T-cell (primary cell): Measurements from ENCODE around the gene FOXL1. TPM values are rescaled to one million over a fixed set of nuclear protein-coding genes. Genes with fewer than 3 reads are reported as not detected.

Source experiments
- ATAC-seq, 4 experiments: fragments of 200-7000 bp in 3 of 4; fragments of 150-1000 bp in 1 of 4; cut with Tn5 transposase; replicated peaks in 1 of 4; 1 replicate in 3 of 4; 2 replicates in 1 of 4; pipeline ENCODE4 v1.10.0; 2021; ENCODE audit warnings: moderate library complexity in 3 of 4, mild to moderate bottlenecking in 2 of 4, moderate number of reproducible peaks in 1 of 4
- CTCF ChIA-PET, 2 donors: fragments of 300-600 bp; sonication (Branson Sonifier 250); formaldehyde crosslinking; loops; one replicate each; lab custom pipeline; 2022; ENCODE audit warnings: antibody characterized with exemption in 2 of 2; lab: Charles Lee
- POLR2A ChIA-PET, 2 donors: fragments of 300-600 bp; sonication (Branson Sonifier 250); formaldehyde crosslinking; loops; one replicate each; lab custom pipeline; 2022; ENCODE audit warnings: antibody characterized with exemption in 2 of 2; lab: Charles Lee
- DNase-seq, 35 experiments: peaks; one replicate each; pipeline versions ENCODE4 v3.0.0 to v3.0.0-alpha.2; 2013 to 2023
- H3K27ac ChIP-seq: one replicate; pipeline ENCODE4 v1.5.1; 2013; ENCODE audit warnings: low read length
- H3K27me3 ChIP-seq, 2 experiments: replicated peaks in 1 of 2; 1 replicate in 1 of 2; 2 replicates in 1 of 2; pipeline versions ENCODE4 v1.6.1 to v1.7.0; 2013; ENCODE audit warnings: low read length in 1 of 2, mixed read lengths in 1 of 2; ENCODE audit not compliant: control insufficient read depth in 2 of 2, insufficient read depth in 2 of 2; ENCODE audit errors: extremely low read depth in 1 of 2
- H3K36me3 ChIP-seq, 2 donors: 1 replicate in 1 of 2; 2 replicates in 1 of 2; pipeline versions ENCODE4 v1.6.1 to v1.7.0; 2013; ENCODE audit warnings: low read length in 1 of 2; ENCODE audit not compliant: control insufficient read depth in 2 of 2, insufficient read depth in 1 of 2; ENCODE audit errors: extremely low read depth in 1 of 2
- H3K4me1 ChIP-seq, 2 experiments: 1 replicate in 1 of 2; 2 replicates in 1 of 2; pipeline versions ENCODE4 v1.6.1 to v1.7.0; 2013; ENCODE audit warnings: low read length in 2 of 2, mixed read lengths in 1 of 2; ENCODE audit not compliant: insufficient read depth in 2 of 2, control insufficient read depth in 1 of 2; ENCODE audit errors: extremely low read depth in 1 of 2
- H3K4me3 ChIP-seq, 2 donors: 1 replicate in 1 of 2; 2 replicates in 1 of 2; pipeline versions ENCODE4 v1.5.1 to v1.7.0; 2013; ENCODE audit warnings: mild to moderate bottlenecking in 2 of 2, low read length in 1 of 2, moderate library complexity in 1 of 2; ENCODE audit not compliant: control insufficient read depth in 1 of 2; ENCODE audit errors: extremely low read depth in 1 of 2
- H3K9me3 ChIP-seq: 2 replicates; pipeline ENCODE4 v1.7.0; 2013
- H3K27ac Mint-ChIP-seq, 2 donors: one replicate each; pipeline ENCODE4 v1.8.0; 2020 to 2021; ENCODE audit warnings: mild to moderate bottlenecking in 2 of 2, mixed read lengths in 2 of 2
- H3K27me3 Mint-ChIP-seq, 2 donors: one replicate each; pipeline ENCODE4 v1.8.0; 2021 to 2022; ENCODE audit warnings: mixed read lengths in 2 of 2
- H3K36me3 Mint-ChIP-seq: one replicate; pipeline ENCODE4 v1.8.0; 2021; ENCODE audit warnings: mixed read lengths
- H3K4me1 Mint-ChIP-seq, 3 donors: one replicate each; pipeline ENCODE4 v1.8.0; 2020 to 2022; ENCODE audit warnings: mixed read lengths in 3 of 3, mild to moderate bottlenecking in 1 of 3
- H3K4me3 Mint-ChIP-seq, 3 donors: one replicate each; pipeline ENCODE4 v1.8.0; 2020 to 2022; ENCODE audit warnings: mild to moderate bottlenecking in 3 of 3, mixed read lengths in 3 of 3, moderate library complexity in 3 of 3
- H3K9me3 Mint-ChIP-seq, 3 donors: one replicate each; pipeline ENCODE4 v1.8.0; 2020 to 2022; ENCODE audit warnings: mixed read lengths in 3 of 3
- WGBS: methylation state at CpG from one replicate; pipeline ENCODE4 v1.1.5; 2013; ENCODE audit warnings: missing lambda C conversion rate; ENCODE audit not compliant: insufficient coverage; 5-methylcytosine and 5-hydroxymethylcytosine counted together
- total RNA-seq, 35 experiments: library from RNA in 6 of 35; stranded (reverse) in 6 of 35; fragments of 120-200 nt in 1 of 35; gene quantifications; one replicate each; pipeline versions ENCODE4 v1.2.1 to v1.2.4 and lab custom pipeline; 2013 to 2026

The FOXL1 gene
- total RNA-seq, 5 donors from 2014 or later (not counting 1 experiment from before 2014, with no cell fraction given): not detected

- Histone ChIP-seq H3K9me3 (no peaks in the 10 kb centered on the region), H3K27me3 (peaks cover 12 to 66% of the 10 kb centered on the region in 2 experiments), H3K4me3 (no peak overlapping the region), H3K36me3 (no peaks in the 10 kb centered on the region), H3K4me1 (peaks cover 0 to 15% of the 10 kb centered on the region in 2 experiments), H3K27ac (no peak overlapping the region)
- DNase-seq: no peak
- Mint-ChIP-seq H3K36me3 (no peaks in the 10 kb centered on the region), H3K4me3 (no peak overlapping the region), H3K4me1 (peaks cover 8 to 15% (median 13%) of the 10 kb centered on the region in 3 donors), H3K27ac (no peak overlapping the region), H3K9me3 (no peaks in the 10 kb centered on the region), H3K27me3 (peaks cover 53 to 74% of the 10 kb centered on the region in 2 donors)
- ChIA-PET POLR2A (no interaction called here), CTCF (no interaction called here)
- ATAC-seq: no peak
- 16% methylated on average over 69 of the region's 69 CpGs for WGBS
Measured at GRCh38 chr16:86579268-86580062, 1.1 kb downstream of the FOXL1 start.

- ATAC-seq (no peak), DNase-seq (no peak)
- H3K27ac Mint-ChIP-seq: no peak overlapping the region
- H3K4me1 Mint-ChIP-seq: peaks cover 8 to 15% (median 13%) of the 10 kb centered on the region in 3 donors
- peaks cover 0 to 15% of the 10 kb centered on the region in 2 experiments for H3K4me1 ChIP-seq
- H3K27ac ChIP-seq: no peak overlapping the region
- no peak overlapping the region for H3K4me3 Mint-ChIP-seq
- ChIA-PET POLR2A (no interaction called here), CTCF (no interaction called here)
- WGBS: 79% methylated on average over 13 of the region's 19 CpGs
- H3K27me3 Mint-ChIP-seq: peaks cover 48 to 69% of the 10 kb centered on the region in 2 donors
- no peaks in the 10 kb centered on the region for H3K9me3 ChIP-seq
- no peaks in the 10 kb centered on the region for H3K36me3 ChIP-seq
- no peak overlapping the region for H3K4me3 ChIP-seq
- no peaks in the 10 kb centered on the region for H3K36me3 Mint-ChIP-seq
- peaks cover 13 to 67% of the 10 kb centered on the region in 2 experiments for H3K27me3 ChIP-seq
- H3K9me3 Mint-ChIP-seq: no peaks in the 10 kb centered on the region
Measured at GRCh38 chr16:86580063-86580790, 1.9 kb downstream of the FOXL1 start.

GRCh38 chr16:86580791-86581170 is 2.4 kb downstream of the FOXL1 start:
- H3K36me3 Mint-ChIP-seq: no peaks in the 10 kb centered on the region
- Histone ChIP-seq H3K27ac (no peak overlapping the region), H3K36me3 (no peaks in the 10 kb centered on the region), H3K4me3 (no peak overlapping the region), H3K4me1 (peaks cover 0 to 12% of the 10 kb centered on the region in 2 experiments), H3K9me3 (no peaks in the 10 kb centered on the region), H3K27me3 (peaks cover 13 to 62% of the 10 kb centered on the region in 2 experiments)
- H3K27ac Mint-ChIP-seq: no peak overlapping the region
- no peak overlapping the region for H3K4me3 Mint-ChIP-seq
- H3K4me1 Mint-ChIP-seq: peaks cover 7 to 15% (median 12%) of the 10 kb centered on the region in 3 donors
- H3K27me3 Mint-ChIP-seq: peaks cover 45 to 66% of the 10 kb centered on the region in 2 donors
- ATAC-seq (no peak), DNase-seq (no peak)
- POLR2A ChIA-PET: no interaction called here
- WGBS: 80% methylated on average over 2 of the region's 9 CpGs
- no peaks in the 10 kb centered on the region for H3K9me3 Mint-ChIP-seq
- CTCF ChIA-PET: no interaction called here

GRCh38 chr16:86581458-86581857 is 3.1 kb downstream of the FOXL1 start:
- H3K36me3 Mint-ChIP-seq: no peaks in the 10 kb centered on the region
- peaks cover 14 to 57% of the 10 kb centered on the region in 2 experiments for H3K27me3 ChIP-seq
- CTCF ChIA-PET: no interaction called here
- H3K27ac ChIP-seq: no peak overlapping the region
- peaks cover 3 to 10% (median 6%) of the 10 kb centered on the region in 3 donors for H3K4me1 Mint-ChIP-seq
- ATAC-seq (no peak), DNase-seq (no peak)
- POLR2A ChIA-PET: no interaction called here
- H3K36me3 ChIP-seq: no peaks in the 10 kb centered on the region
- H3K4me1 ChIP-seq: peaks cover 0 to 5% of the 10 kb centered on the region in 2 experiments
- H3K9me3 Mint-ChIP-seq: no peaks in the 10 kb centered on the region
- H3K4me3 ChIP-seq: no peak overlapping the region
- no peak overlapping the region for H3K4me3 Mint-ChIP-seq
- WGBS: 73% methylated on average over 2 of the region's 4 CpGs
- no peaks in the 10 kb centered on the region for H3K9me3 ChIP-seq
- no peak overlapping the region for H3K27ac Mint-ChIP-seq
- H3K27me3 Mint-ChIP-seq: peaks cover 45 to 59% of the 10 kb centered on the region in 2 donors

GRCh38 chr16:86584071-86584685 is 5.8 kb downstream of the FOXL1 start:
- CTCF ChIA-PET: no interaction called here
- DNase-seq: no peak
- H3K4me3 Mint-ChIP-seq: no peak overlapping the region

More at GRCh38 chr16:86584071-86584685, 5.8 kb downstream of the FOXL1 start:
- H3K4me1 Mint-ChIP-seq: no peaks in the 10 kb centered on the region
- POLR2A ChIA-PET: no interaction called here
- no peaks in the 10 kb centered on the region for H3K36me3 ChIP-seq
- H3K27me3 Mint-ChIP-seq: peaks cover 28 to 37% of the 10 kb centered on the region in 2 donors
- H3K9me3 Mint-ChIP-seq: no peaks in the 10 kb centered on the region
- H3K4me3 ChIP-seq: no peak overlapping the region
- H3K27ac Mint-ChIP-seq: no peak overlapping the region
- H3K27me3 ChIP-seq: peaks cover 10 to 37% of the 10 kb centered on the region in 2 experiments
- H3K4me1 ChIP-seq: no peaks in the 10 kb centered on the region
- H3K27ac ChIP-seq: no peak overlapping the region
- WGBS: 83% methylated on average over 3 of the region's 6 CpGs
- H3K9me3 ChIP-seq: no peaks in the 10 kb centered on the region
- no peaks in the 10 kb centered on the region for H3K36me3 Mint-ChIP-seq
- ATAC-seq: no peak
